H1 (cell line): ENCODE data around the gene TMEM164. TPM values are rescaled to one million over a fixed set of nuclear protein-coding genes. Genes with fewer than 3 reads are reported as not detected.

Experiments
- CTCF ChIA-PET: fragments of 300-600 bp; sonication (Branson Sonifier 250); formaldehyde crosslinking; loops from one replicate; lab custom pipeline; 2021; ENCODE audit not compliant: partially characterized antibody; lab: Charles Lee
- POLR2A ChIA-PET: fragments of 300-600 bp; sonication (Branson Sonifier 250); formaldehyde crosslinking; loops from one replicate; lab custom pipeline; 2021; ENCODE audit warnings: inconsistent platforms; ENCODE audit not compliant: partially characterized antibody; lab: Charles Lee
- DNase-seq, 2 experiments: peaks; one replicate each; pipeline versions ENCODE4 v3.0.0 to v3.0.0-alpha.2; 2010 to 2022; ENCODE audit warnings: low spot score in 2 of 2, low read depth in 1 of 2, mixed read lengths in 1 of 2
- FAIRE-seq: peaks from 2 replicates; lab custom pipeline; 2011; peaks lifted over from hg19 to GRCh38; lab: Jason Lieb, UNC
- H2AFZ ChIP-seq: 2 replicates; pipeline ENCODE4 v1.8.1; 2012; ENCODE audit warnings: low read length, inconsistent platforms
- H2AK5ac ChIP-seq: 2 replicates; pipeline ENCODE4 v1.6.1; 2013; ENCODE audit warnings: low read depth, low read length
- H2BK120ac ChIP-seq: replicated peaks from 2 replicates; pipeline ENCODE3; 2013; ENCODE audit warnings: low read depth, low read length, inconsistent platforms
- H2BK12ac ChIP-seq: 2 replicates; pipeline ENCODE4 v1.6.1; 2013; ENCODE audit warnings: low read depth, low read length
- H2BK15ac ChIP-seq: 2 replicates; pipeline ENCODE4 v1.6.1; 2013; ENCODE audit warnings: low read length
- H2BK20ac ChIP-seq: 2 replicates; pipeline ENCODE4 v1.6.1; 2013; ENCODE audit warnings: low read length
- H2BK5ac ChIP-seq: 2 replicates; pipeline ENCODE4 v1.6.1; 2013; ENCODE audit warnings: low read depth, low read length
- H3K14ac ChIP-seq: 2 replicates; pipeline ENCODE4 v1.6.1; 2013; ENCODE audit warnings: inconsistent platforms; ENCODE audit not compliant: insufficient read length
- H3K18ac ChIP-seq: 2 replicates; pipeline ENCODE4 v1.6.1; 2013; ENCODE audit warnings: low read length; ENCODE audit errors: extremely low read depth
- H3K23ac ChIP-seq: 2 replicates; pipeline ENCODE4 v1.6.1; 2013; ENCODE audit warnings: inconsistent platforms; ENCODE audit not compliant: insufficient read length
- H3K23me2 ChIP-seq: 2 replicates; pipeline ENCODE4 v1.6.1; 2013; ENCODE audit warnings: low read depth, low read length
- H3K27ac ChIP-seq: 2 replicates; pipeline ENCODE4 v1.6.1; 2011; ENCODE audit warnings: low read depth, low read length, inconsistent platforms
- H3K27me3 ChIP-seq, 4 experiments: replicated peaks in 1 of 4; 1 replicate in 1 of 4; 2 replicates in 3 of 4; pipeline versions ENCODE4 v1.6.1 to v1.8.1; 2011 to 2013; ENCODE audit warnings: low read length in 3 of 4, mild to moderate bottlenecking in 3 of 4, inconsistent platforms in 2 of 4, mixed read lengths in 2 of 4, moderate library complexity in 1 of 4; ENCODE audit not compliant: control insufficient read depth in 3 of 4, insufficient read depth in 3 of 4; ENCODE audit errors: extremely low read depth in 1 of 4
- H3K36me3 ChIP-seq, 4 experiments: 2 replicates each; pipeline versions ENCODE4 v1.6.1 to v1.8.1; 2011 to 2013; ENCODE audit warnings: mild to moderate bottlenecking in 4 of 4, low read length in 3 of 4, moderate library complexity in 2 of 4, control low read depth in 1 of 4, inconsistent platforms in 1 of 4; ENCODE audit not compliant: insufficient read depth in 4 of 4, control insufficient read depth in 2 of 4
- H3K4ac ChIP-seq: replicated peaks from 2 replicates; pipeline ENCODE3; 2013; ENCODE audit warnings: low read length, low read depth, mixed read lengths, inconsistent platforms; ENCODE audit not compliant: insufficient read length
- H3K4me1 ChIP-seq, 4 experiments: replicated peaks in 1 of 4; 1 replicate in 1 of 4; 2 replicates in 3 of 4; pipeline versions ENCODE4 v1.6.1 to v1.8.1; 2011 to 2013; ENCODE audit warnings: low read length in 3 of 4, inconsistent platforms in 2 of 4, mixed read lengths in 1 of 4; ENCODE audit not compliant: insufficient read depth in 4 of 4, control insufficient read depth in 3 of 4
- H3K4me2 ChIP-seq, 2 experiments: 2 replicates each; pipeline versions ENCODE4 v1.6.1 to v1.8.1; 2011 to 2013; ENCODE audit warnings: low read depth in 2 of 2, low read length in 2 of 2, control low read depth in 1 of 2, inconsistent platforms in 1 of 2, mild to moderate bottlenecking in 1 of 2; ENCODE audit not compliant: insufficient read depth in 1 of 2
- H3K4me3 ChIP-seq, 4 experiments: fragments of 200-600, 300-600 bp in 1 of 4; sonication (generic), shearing (Covaris generic), sonication (Bioruptor Twin) in 1 of 4; 2 replicates each; pipeline versions ENCODE4 v1.5.1 to v1.8.1; 2011 to 2016; ENCODE audit warnings: low read length in 4 of 4, low read depth in 3 of 4, control low read depth in 2 of 4, inconsistent platforms in 2 of 4, mild to moderate bottlenecking in 2 of 4, mixed read lengths in 1 of 4, moderate library complexity in 1 of 4; ENCODE audit not compliant: insufficient read depth in 2 of 4; ENCODE audit errors: extremely low read depth in 1 of 4
- H3K56ac ChIP-seq: replicated peaks from 2 replicates; pipeline ENCODE3; 2013; ENCODE audit warnings: low read depth, mild to moderate bottlenecking, mixed read lengths, low read length, inconsistent platforms; ENCODE audit not compliant: insufficient read length
- H3K79me1 ChIP-seq: 2 replicates; pipeline ENCODE4 v1.6.1; 2013; ENCODE audit warnings: low read depth, low read length, control low read depth
- H3K79me2 ChIP-seq, 2 experiments: 2 replicates each; pipeline versions ENCODE4 v1.6.1 to v1.8.1; 2012 to 2013; ENCODE audit warnings: low read length in 2 of 2, mild to moderate bottlenecking in 2 of 2, inconsistent platforms in 1 of 2; ENCODE audit not compliant: insufficient read depth in 2 of 2, control insufficient read depth in 1 of 2
- H3K9ac ChIP-seq, 4 experiments: replicated peaks in 1 of 4; 1 replicate in 1 of 4; 2 replicates in 3 of 4; pipeline versions ENCODE4 v1.6.1 to v1.8.1; 2011 to 2013; ENCODE audit warnings: low read depth in 3 of 4, low read length in 3 of 4, control low read depth in 2 of 4, mild to moderate bottlenecking in 2 of 4, moderate library complexity in 2 of 4, inconsistent platforms in 1 of 4; ENCODE audit errors: extremely low read depth in 1 of 4
- H3K9me3 ChIP-seq, 2 experiments: 2 replicates each; pipeline versions ENCODE4 v1.6.1 to v1.8.1; 2012 to 2013; ENCODE audit warnings: mild to moderate bottlenecking in 2 of 2, moderate library complexity in 2 of 2, control low read depth in 1 of 2, inconsistent platforms in 1 of 2, low read depth in 1 of 2, low read length in 1 of 2, mixed read lengths in 1 of 2; ENCODE audit not compliant: insufficient read depth in 2 of 2
- H4K20me1 ChIP-seq, 2 experiments: replicated peaks in 1 of 2; 2 replicates each; pipeline versions ENCODE3 to v1.8.1; 2011 to 2013; ENCODE audit warnings: inconsistent platforms in 2 of 2, low read length in 2 of 2, mild to moderate bottlenecking in 1 of 2; ENCODE audit not compliant: insufficient read depth in 2 of 2, control insufficient read depth in 1 of 2
- H4K5ac ChIP-seq: 2 replicates; pipeline ENCODE4 v1.6.1; 2013; ENCODE audit warnings: low read length, low read depth, mixed read lengths, inconsistent platforms; ENCODE audit not compliant: insufficient read length
- H4K8ac ChIP-seq: 2 replicates; pipeline ENCODE4 v1.8.0; 2013; ENCODE audit warnings: mild to moderate bottlenecking, moderate library complexity, low read length, inconsistent platforms; ENCODE audit not compliant: insufficient read depth; ENCODE audit errors: extremely low read depth
- H4K91ac ChIP-seq: replicated peaks from 2 replicates; pipeline ENCODE3; 2013; ENCODE audit warnings: low read length, mixed read lengths, inconsistent platforms; ENCODE audit not compliant: insufficient read length
- BRCA1 ChIP-seq: IDR thresholded peaks from 2 replicates; pipeline ENCODE4 v1.6.1; 2012; ENCODE audit warnings: low read depth, low read length, improper control_type of control experiment
- CTBP2 ChIP-seq: IDR thresholded peaks from 2 replicates; pipeline ENCODE4 v1.7.0; 2011; ENCODE audit warnings: borderline replicate concordance, mild to moderate bottlenecking, moderate library complexity, mixed read lengths, low read length; ENCODE audit not compliant: insufficient read depth, insufficient read length
- FOSL1 ChIP-seq: IDR thresholded peaks from 2 replicates; pipeline ENCODE4 v1.6.1; 2011; ENCODE audit warnings: mild to moderate bottlenecking, low read depth, low read length, moderate library complexity; ENCODE audit not compliant: insufficient read depth
- GABPA ChIP-seq: IDR thresholded peaks from 2 replicates; pipeline ENCODE4 v1.6.1; 2011; ENCODE audit warnings: mild to moderate bottlenecking, low read length, moderate library complexity, borderline replicate concordance; ENCODE audit not compliant: insufficient read depth
- HDAC2 ChIP-seq, 2 experiments: fragments of 300-600 bp in 1 of 2; sonication (generic) in 1 of 2; IDR thresholded peaks; 2 replicates each; pipeline ENCODE4 v1.6.1; 2011 to 2012; ENCODE audit warnings: low read depth in 2 of 2, low read length in 2 of 2, mild to moderate bottlenecking in 2 of 2, moderate library complexity in 2 of 2, borderline replicate concordance in 1 of 2, inconsistent platforms in 1 of 2
- JUN ChIP-seq: IDR thresholded peaks from 2 replicates; pipeline ENCODE4 v1.6.1; 2011; ENCODE audit warnings: low read depth, mild to moderate bottlenecking, improper control_type of control experiment, low read length
- JUND ChIP-seq: IDR thresholded peaks from 2 replicates; pipeline ENCODE4 v1.6.1; 2011; ENCODE audit warnings: mild to moderate bottlenecking, improper control_type of control experiment, low read length
- MAFK ChIP-seq: IDR thresholded peaks from 2 replicates; pipeline ENCODE4 v1.6.1; 2012; ENCODE audit warnings: low read depth, mild to moderate bottlenecking, improper control_type of control experiment, low read length
- NRF1 ChIP-seq: IDR thresholded peaks from 2 replicates; pipeline ENCODE4 v1.6.1; 2011; ENCODE audit warnings: mild to moderate bottlenecking, low read depth, low read length, improper control_type of control experiment
- SAP30 ChIP-seq: fragments of 300-600 bp; sonication (generic); IDR thresholded peaks from 2 replicates; pipeline ENCODE4 v1.7.1; 2012; ENCODE audit warnings: low read length, moderate library complexity, mild to moderate bottlenecking, inconsistent platforms; ENCODE audit not compliant: insufficient read depth, insufficient replicate concordance
- SP1 ChIP-seq: IDR thresholded peaks from 2 replicates; pipeline ENCODE4 v1.6.1; 2011; ENCODE audit warnings: low read depth, low read length
- ZNF274 ChIP-seq: IDR thresholded peaks from 2 replicates; pipeline ENCODE4 v1.7.0; 2012; ENCODE audit warnings: low read length, borderline replicate concordance; ENCODE audit errors: extremely low read depth
- WGBS, 2 experiments: shearing (Covaris generic) in 1 of 2; methylation state at CpG; one replicate each; pipeline versions ENCODE4 v1.1.6 to v1.1.7; 2013 to 2015; ENCODE audit warnings: low lambda C conversion rate in 2 of 2, mixed read lengths in 2 of 2, inconsistent platforms in 1 of 2, low coverage in 1 of 2, missing lambda C conversion rate in 1 of 2; ENCODE audit not compliant: insufficient replicate concordance in 2 of 2, insufficient coverage in 1 of 2, insufficient read length in 1 of 2; ENCODE audit errors: extremely low coverage in 1 of 2, missing lambda C conversion rate in 1 of 2; 5-methylcytosine and 5-hydroxymethylcytosine counted together
- polyA plus RNA-seq, 7 experiments: library from polyadenylated mRNA; depleted of rRNA in 3 of 7; stranded (reverse) in 5 of 7; unstranded in 2 of 7; fragments of >200 nt in 5 of 7; fragments of 200-250 nt in 2 of 7; gene quantifications; 1 replicate in 5 of 7; 2 replicates in 1 of 7; 4 replicates in 1 of 7; pipeline versions ENCODE4 v1.2.1 to v1.2.3, GENCODE V29; 2011 to 2013; ENCODE audit warnings: missing spikeins in 2 of 7, mixed read lengths in 2 of 7
- total RNA-seq: library from RNA; stranded (reverse); fragmentation: NEBNext Ultra II Directional; extraction: Animal tissue kit (Norgen Biotek cat#: 25700); gene quantifications from 2 replicates; pipeline ENCODE4 v1.2.1, GENCODE V29; 2021

The TMEM164 gene
- total and polyA plus RNA-seq, 2 of the 8 experiments (the other 6 are each of a cell fraction or from before 2014, with no cell fraction given), result 7.3 to 14.8 TPM

DNA sequence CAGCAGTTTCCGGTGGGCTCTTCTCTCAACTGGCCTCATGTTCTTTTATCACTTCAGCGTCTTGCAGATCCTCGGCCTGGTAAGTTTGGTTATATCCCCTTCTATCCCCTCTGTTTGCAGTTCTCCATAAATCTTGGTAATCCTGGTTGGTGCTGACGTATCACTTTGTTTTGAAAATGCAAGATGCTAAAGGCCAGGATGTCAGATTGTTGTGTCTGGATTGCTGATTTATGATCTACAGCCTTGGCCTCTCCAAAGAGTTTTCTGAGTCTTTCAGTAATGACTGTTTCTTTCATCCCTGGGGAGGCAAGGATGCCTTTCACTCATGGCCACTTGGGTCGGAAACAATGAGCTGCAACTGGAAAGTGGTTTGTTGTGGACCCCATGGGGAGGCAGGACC is 168.5 kb downstream of the TMEM164 start:
- no peak overlapping the region for H3K18ac ChIP-seq
- H2BK20ac ChIP-seq, result no peak overlapping the region
- no peaks in the 10 kb centered on the region for H3K36me3 ChIP-seq
- no peak overlapping the region for H2BK5ac ChIP-seq
- H3K79me1 ChIP-seq, result no peaks in the 10 kb centered on the region
- no peak overlapping the region for H3K27ac ChIP-seq
- H4K5ac ChIP-seq, result no peak overlapping the region
- H2AFZ ChIP-seq, result no peak overlapping the region
- DNase-seq (no peak), FAIRE-seq (no peak)
- POLR2A ChIA-PET, result no interaction called here
- no peak overlapping the region for H2BK120ac ChIP-seq
- H4K8ac ChIP-seq, result no peak overlapping the region
- H3K27me3 ChIP-seq, result no peaks in the 10 kb centered on the region
- 0 out of 7 replicates have a peak, but pooled peaks cover 0 to 3% (median 0%) of the 10 kb centered on the region in 4 experiments for H3K4me1 ChIP-seq
- no peaks in the 10 kb centered on the region for H3K9me3 ChIP-seq
- no peak overlapping the region for H2BK12ac ChIP-seq
- no peak overlapping the region for H2BK15ac ChIP-seq
- H3K23ac ChIP-seq, result no peak overlapping the region
- no peaks in the 10 kb centered on the region for H3K79me2 ChIP-seq
- no peak overlapping the region for H4K91ac ChIP-seq
- no peak overlapping the region for H3K4me3 ChIP-seq
- no peak overlapping the region for H3K56ac ChIP-seq
- 79% methylated on average over 2 of the region's 5 CpGs; no CpG with 5 or more reads in 1 of the 2 experiments for WGBS, 2 experiments
- CTCF ChIA-PET, result interaction anchor here (0.6 to 34.1 kb wide), 4 partner anchors 9 to 240 kb away, joined by 3 to 742 read pairs (median 4); no protein-coding TSS in a partner anchor
- no peak overlapping the region for H3K14ac ChIP-seq
- no peak overlapping the region for H2AK5ac ChIP-seq
- H4K20me1 ChIP-seq, result peaks cover 0 to 4% of the 10 kb centered on the region in 2 experiments
- H3K4ac ChIP-seq, result no peak overlapping the region
- H3K9ac ChIP-seq, result no peak overlapping the region
- H3K4me2 ChIP-seq, result no peak overlapping the region
- H3K23me2 ChIP-seq, result no peaks in the 10 kb centered on the region
- TF ChIP-seq FOSL1 (no peak), GABPA (no peak), NRF1 (no peak), SAP30 (no peak), JUND (no peak), ZNF274 (no peak), HDAC2 (IDR thresholded peaks at IDR 0.05; ENCODE audit: borderline replicate concordance in 1 of 2, low read depth in 2 of 2, low read length in 2 of 2) (no peak), JUN (no peak), MAFK (no peak), SP1 (no peak), CTBP2 (no peak), BRCA1 (no peak)
